PC-3 (cell line): Measurements from ENCODE around the gene GDPD5.

Experiments used
- EZH2phosphoT487 ChIP-seq: fragments of 300-600 bp; sonication (generic); IDR thresholded peaks from 2 replicates; pipeline ENCODE4 v1.6.1; 2018; ENCODE audit warnings: mild to moderate bottlenecking, antibody characterized with exemption, low read length, borderline replicate concordance
- TF ChIP-seq, protein P1 (sequence below): fragments of 300-600 bp; sonication (generic); conservative IDR thresholded peaks from 2 replicates; pipeline ENCODE4 v1.5.1; 2017; ENCODE audit warnings: antibody characterized with exemption, low read depth, mild to moderate bottlenecking, low read length

DNA sequence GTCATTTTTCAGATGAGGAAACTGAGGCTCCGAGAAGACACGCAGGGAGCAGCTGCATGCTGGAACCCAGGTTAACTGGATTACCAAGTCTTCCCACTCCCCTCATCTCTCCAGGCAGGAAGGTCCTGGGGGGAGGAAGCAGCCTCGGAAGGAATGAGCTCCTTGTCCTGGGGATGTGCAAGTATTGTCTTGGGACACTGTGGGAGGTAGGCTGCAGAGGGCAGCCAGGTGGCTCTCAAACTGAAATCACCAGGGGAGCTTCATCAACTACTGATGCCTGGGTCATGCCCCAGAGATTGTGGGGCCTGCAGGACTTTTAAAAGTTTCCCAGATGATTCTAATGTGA lies 7.6 kb downstream of the GDPD5 start:
- TF ChIP-seq, protein P1, sequence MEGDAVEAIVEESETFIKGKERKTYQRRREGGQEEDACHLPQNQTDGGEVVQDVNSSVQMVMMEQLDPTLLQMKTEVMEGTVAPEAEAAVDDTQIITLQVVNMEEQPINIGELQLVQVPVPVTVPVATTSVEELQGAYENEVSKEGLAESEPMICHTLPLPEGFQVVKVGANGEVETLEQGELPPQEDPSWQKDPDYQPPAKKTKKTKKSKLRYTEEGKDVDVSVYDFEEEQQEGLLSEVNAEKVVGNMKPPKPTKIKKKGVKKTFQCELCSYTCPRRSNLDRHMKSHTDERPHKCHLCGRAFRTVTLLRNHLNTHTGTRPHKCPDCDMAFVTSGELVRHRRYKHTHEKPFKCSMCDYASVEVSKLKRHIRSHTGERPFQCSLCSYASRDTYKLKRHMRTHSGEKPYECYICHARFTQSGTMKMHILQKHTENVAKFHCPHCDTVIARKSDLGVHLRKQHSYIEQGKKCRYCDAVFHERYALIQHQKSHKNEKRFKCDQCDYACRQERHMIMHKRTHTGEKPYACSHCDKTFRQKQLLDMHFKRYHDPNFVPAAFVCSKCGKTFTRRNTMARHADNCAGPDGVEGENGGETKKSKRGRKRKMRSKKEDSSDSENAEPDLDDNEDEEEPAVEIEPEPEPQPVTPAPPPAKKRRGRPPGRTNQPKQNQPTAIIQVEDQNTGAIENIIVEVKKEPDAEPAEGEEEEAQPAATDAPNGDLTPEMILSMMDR = no peak
- no peak for TF ChIP-seq EZH2phosphoT487
